GM18870 (cell line): ENCODE data around the gene CNGA4.
"Not testable (repeated sequence)": the region's sequence is repeated elsewhere in the genome, so short reads cannot be mapped to it uniquely, and the experiment has no call there.

ENCODE experiments used
- ATAC-seq: cut with Tn5 transposase; IDR thresholded peaks from one replicate; pipeline ENCODE4 v1.9.1; 2021; ENCODE audit warnings: moderate library complexity; ENCODE audit not compliant: unreplicated experiment

CNGA4 gene

GRCh38 chr11:6258571-6259081 is 19.7 kb downstream of the CNGA4 start:
- ATAC-seq, result no peak

DNA sequence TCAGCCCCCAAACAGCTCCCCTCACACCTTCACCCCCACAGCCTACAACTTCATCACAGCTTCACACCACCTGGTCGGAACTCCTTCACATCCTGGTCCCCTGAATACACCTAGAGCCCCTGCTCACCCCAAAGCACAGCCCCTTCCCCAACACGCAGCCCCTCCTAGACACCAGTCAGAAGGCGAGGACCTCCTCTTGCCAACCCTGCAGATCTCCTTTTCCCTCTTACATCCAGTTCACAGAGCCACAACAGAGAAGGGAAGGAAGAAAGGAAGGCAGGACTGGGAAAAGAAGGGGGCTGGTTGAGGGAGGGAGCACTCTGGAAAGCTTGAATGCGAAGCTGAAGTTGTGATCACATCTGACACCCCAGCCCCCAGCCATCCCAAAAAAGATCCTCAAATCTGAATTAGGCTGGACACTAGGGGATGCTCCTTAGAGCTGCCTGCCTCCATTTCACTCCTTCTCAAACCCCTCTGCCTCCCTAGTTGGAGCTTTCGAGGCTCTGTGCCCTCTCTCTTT is 21.4 kb downstream of the CNGA4 start:
- no peak for ATAC-seq

GRCh38 chr11:6263662-6264061 is 24.8 kb downstream of the CNGA4 start:
- ATAC-seq, result no peak

DNA sequence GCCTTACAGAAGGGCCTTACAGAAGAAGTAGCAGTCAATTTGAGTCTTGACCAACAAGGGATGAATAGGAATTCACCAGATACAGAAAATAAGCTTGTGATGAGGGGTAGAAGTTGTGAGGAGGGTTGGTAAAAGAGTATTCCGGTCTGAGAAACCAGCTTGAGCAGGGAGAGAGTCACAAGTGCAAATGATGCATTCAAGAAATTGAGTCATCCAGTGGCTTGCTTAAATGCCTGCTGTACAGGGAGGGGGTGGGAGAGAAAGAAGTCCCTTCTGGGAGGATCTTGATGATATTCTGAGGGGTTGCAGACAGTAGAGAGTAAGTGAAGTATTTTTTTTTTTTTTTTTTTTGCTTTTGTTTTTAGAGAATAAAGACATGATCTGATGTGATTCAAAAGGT is 29.9 kb downstream of the CNGA4 start:
- no peak for ATAC-seq

GRCh38 chr11:6269994-6270393 is 31.1 kb downstream of the CNGA4 start:
- no peak for ATAC-seq

GRCh38 chr11:6270584-6271246 is 31.8 kb downstream of the CNGA4 start:
- ATAC-seq, result no peak

GRCh38 chr11:6271598-6271997 is 32.7 kb downstream of the CNGA4 start:
- ATAC-seq, result no peak

DNA sequence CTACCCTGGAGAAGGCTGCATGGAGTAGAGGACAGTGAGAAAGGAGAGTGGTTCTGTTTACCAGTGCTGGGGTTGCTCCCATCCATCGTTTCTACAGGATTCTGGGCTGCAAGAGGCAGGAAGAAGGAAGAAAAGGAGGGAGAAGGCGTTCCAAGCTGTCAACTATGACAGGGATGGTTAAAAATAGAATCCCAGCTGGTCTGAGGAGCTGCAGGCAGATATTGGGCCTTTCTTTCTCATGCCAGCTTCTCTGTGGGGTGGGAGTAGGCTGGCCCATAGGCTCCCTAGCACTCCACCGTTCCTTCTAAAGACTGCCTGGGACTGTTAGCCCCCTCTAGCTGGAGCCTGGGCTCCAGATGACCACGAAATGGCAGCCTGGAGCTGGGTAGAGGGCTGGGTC is 34.3 kb downstream of the CNGA4 start:
- ATAC-seq, result no peak

DNA sequence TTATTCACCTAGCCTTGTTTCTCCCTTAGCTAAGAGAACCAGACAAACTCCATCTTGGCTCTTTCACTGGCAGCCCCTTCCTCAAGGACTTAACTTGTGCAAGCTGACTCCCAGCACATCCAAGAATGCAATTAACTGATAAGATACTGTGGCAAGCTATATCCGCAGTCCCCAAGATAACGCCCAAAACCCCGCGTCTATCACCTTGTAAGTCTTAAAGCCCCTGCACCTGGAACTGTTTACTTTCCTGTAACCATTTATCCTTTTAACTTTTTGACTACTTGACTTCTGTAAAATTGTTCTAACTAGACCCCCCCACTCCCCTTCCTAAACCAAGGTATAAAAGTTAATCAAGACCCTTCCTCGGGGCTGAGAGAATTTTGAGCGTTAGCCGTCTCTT is 41.9 kb downstream of the CNGA4 start:
- ATAC-seq, result not testable (repeated sequence)

- ATAC-seq, result no peak
Observed at GRCh38 chr11:6283453-6284023, 44.6 kb downstream of the CNGA4 start.

GRCh38 chr11:6284250-6284649 is 45.4 kb downstream of the CNGA4 start:
- ATAC-seq, result no peak

GRCh38 chr11:6285019-6285418 is 46.1 kb downstream of the CNGA4 start:
- no peak for ATAC-seq
